Astrocyte of the spinal cord (primary cell): Measurements from ENCODE around the gene SOX13.

Experiments
- DNase-seq: peaks from one replicate; pipeline ENCODE4 v3.0.0; 2011; ENCODE audit warnings: low read depth, low spot score
- H3K4me3 ChIP-seq: 2 replicates; pipeline ENCODE4 v1.5.1; 2011; ENCODE audit warnings: low read depth, mild to moderate bottlenecking, low read length, moderate library complexity
- in situ Hi-C: cut with HindIII; loops from 2 replicates; pipeline ENCODE4 v1.10.0; 2017; ENCODE audit warnings: low sequenced_read_pairs
- TF ChIP-seq, protein P1 (sequence below): IDR thresholded peaks from 2 replicates; pipeline ENCODE4 v1.5.1; 2012; ENCODE audit warnings: low read depth, mild to moderate bottlenecking, low read length, inconsistent platforms

Gene SOX13

GRCh38 chr1:204174958-204175357 is 102.0 kb downstream of the SOX13 start:
- in situ Hi-C loops = no loop called here
- TF ChIP-seq, protein P1, sequence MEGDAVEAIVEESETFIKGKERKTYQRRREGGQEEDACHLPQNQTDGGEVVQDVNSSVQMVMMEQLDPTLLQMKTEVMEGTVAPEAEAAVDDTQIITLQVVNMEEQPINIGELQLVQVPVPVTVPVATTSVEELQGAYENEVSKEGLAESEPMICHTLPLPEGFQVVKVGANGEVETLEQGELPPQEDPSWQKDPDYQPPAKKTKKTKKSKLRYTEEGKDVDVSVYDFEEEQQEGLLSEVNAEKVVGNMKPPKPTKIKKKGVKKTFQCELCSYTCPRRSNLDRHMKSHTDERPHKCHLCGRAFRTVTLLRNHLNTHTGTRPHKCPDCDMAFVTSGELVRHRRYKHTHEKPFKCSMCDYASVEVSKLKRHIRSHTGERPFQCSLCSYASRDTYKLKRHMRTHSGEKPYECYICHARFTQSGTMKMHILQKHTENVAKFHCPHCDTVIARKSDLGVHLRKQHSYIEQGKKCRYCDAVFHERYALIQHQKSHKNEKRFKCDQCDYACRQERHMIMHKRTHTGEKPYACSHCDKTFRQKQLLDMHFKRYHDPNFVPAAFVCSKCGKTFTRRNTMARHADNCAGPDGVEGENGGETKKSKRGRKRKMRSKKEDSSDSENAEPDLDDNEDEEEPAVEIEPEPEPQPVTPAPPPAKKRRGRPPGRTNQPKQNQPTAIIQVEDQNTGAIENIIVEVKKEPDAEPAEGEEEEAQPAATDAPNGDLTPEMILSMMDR = no peak

GRCh38 chr1:204176049-204176448 is 103.1 kb downstream of the SOX13 start:
- in situ Hi-C loops = no loop called here
- H3K4me3 ChIP-seq = no peak overlapping the region
- no peak for DNase-seq
- TF ChIP-seq, protein P1 = no peak

More at GRCh38 chr1:204174958-204175357, 102.0 kb downstream of the SOX13 start:
- DNase-seq = no peak
- no peak overlapping the region for H3K4me3 ChIP-seq

- DNase-seq = no peak
- no peak overlapping the region for H3K4me3 ChIP-seq
- TF ChIP-seq, protein P1 = no peak
- in situ Hi-C loops = no loop called here
Measured at GRCh38 chr1:204177133-204177532, 104.2 kb downstream of the SOX13 start.
